HCT116 (cell line): ENCODE data around the gene GRM4. TPM values are rescaled to one million over a fixed set of nuclear protein-coding genes. Genes with fewer than 3 reads are reported as not detected.

Source experiments
- ATAC-seq: fragments of 200-7000 bp; cut with Tn5 transposase; 2 replicates; pipeline ENCODE4 v1.9.1; 2020; ENCODE audit warnings: mild to moderate bottlenecking, moderate library complexity
- BruUV-seq: library from RNA; stranded (reverse); fragments of 400-500 nt; replicated peaks from 2 replicates; lab custom pipeline; 2021; lab: Mats Ljungman, UMichigan
- CTCF ChIA-PET: fragments of 300-600 bp; sonication (Branson Sonifier 250); formaldehyde crosslinking; loops from one replicate; lab custom pipeline; 2021; ENCODE audit warnings: antibody characterized with exemption; lab: Charles Lee
- POLR2A ChIA-PET: fragments of 300-600, 350-600 bp; sonication (Branson Sonifier 250); formaldehyde crosslinking; loops from one replicate; lab custom pipeline; 2021; ENCODE audit warnings: antibody characterized with exemption; lab: Charles Lee
- RAD21 ChIA-PET, 2 experiments: fragments of 300-600 bp; sonication (Branson Sonifier 250); formaldehyde crosslinking; loops; one replicate each; lab custom pipeline; 2023; ENCODE audit warnings: low total read pairs in 2 of 2; ENCODE audit not compliant: uncharacterized antibody in 2 of 2, unreplicated experiment in 2 of 2, low non-redundant PET in 1 of 2; lab: Charles Lee
- DNase-seq: peaks from one replicate; pipeline ENCODE4 v3.0.0-alpha.2; 2010; ENCODE audit warnings: low read depth, low spot score
- H2AFZ ChIP-seq: fragments of 200-600 bp; shearing (Covaris generic), sonication (generic); 2 replicates; pipeline ENCODE4 v1.6.1; 2017; ENCODE audit warnings: low read depth, mixed run types, mixed read lengths, antibody characterized with exemption, low read length; ENCODE audit not compliant: poor library complexity, severe bottlenecking
- H3K27ac ChIP-seq: 2 replicates; pipeline ENCODE4 v1.5.1; 2012; ENCODE audit warnings: low read depth, low read length
- H3K27me3 ChIP-seq: fragments of 200-600 bp; sonication (generic); 2 replicates; pipeline ENCODE4 v1.6.1; 2016; ENCODE audit warnings: mixed run types, low read length, mixed read lengths; ENCODE audit not compliant: insufficient read depth
- H3K36me3 ChIP-seq, 2 experiments: fragments of 200-500 bp in 1 of 2; fragments of 200-600 bp in 1 of 2; sonication (Bioruptor generic) in 1 of 2; sonication (generic) in 1 of 2; 2 replicates each; pipeline versions ENCODE4 v1.5.1 to v1.6.1; 2014 to 2016; ENCODE audit warnings: low read length in 2 of 2, inconsistent platforms in 1 of 2, mixed read lengths in 1 of 2, mixed run types in 1 of 2; ENCODE audit not compliant: insufficient read depth in 2 of 2, control insufficient read depth in 1 of 2
- H3K4me1 ChIP-seq, 2 experiments: fragments of 200-600 bp in 1 of 2; sonication (generic) in 1 of 2; 2 replicates each; pipeline versions ENCODE4 v1.5.1 to v1.6.1; 2012 to 2017; ENCODE audit warnings: low read length in 2 of 2, inconsistent platforms in 1 of 2, mild to moderate bottlenecking in 1 of 2, mixed read lengths in 1 of 2, mixed run types in 1 of 2, moderate library complexity in 1 of 2; ENCODE audit not compliant: insufficient read depth in 2 of 2, control insufficient read depth in 1 of 2
- H3K4me2 ChIP-seq: fragments of 200-600 bp; sonication (generic); 2 replicates; pipeline ENCODE4 v1.6.1; 2017; ENCODE audit warnings: mixed run types, low read length, mixed read lengths
- H3K4me3 ChIP-seq, 2 experiments: fragments of 200-600 bp in 1 of 2; sonication (generic) in 1 of 2; replicated peaks in 1 of 2; 2 replicates each; pipeline ENCODE4 v1.5.1; 2011 to 2016; ENCODE audit warnings: low read length in 2 of 2, control low read depth in 1 of 2, low read depth in 1 of 2, mild to moderate bottlenecking in 1 of 2, mixed read lengths in 1 of 2, mixed run types in 1 of 2
- H3K79me2 ChIP-seq: fragments of 200-600 bp; sonication (generic); 2 replicates; pipeline ENCODE4 v1.6.1; 2017; ENCODE audit warnings: mild to moderate bottlenecking, mixed run types, low read length, moderate library complexity, mixed read lengths; ENCODE audit not compliant: insufficient read depth
- H3K9ac ChIP-seq: fragments of 200-600 bp; sonication (generic); 2 replicates; pipeline ENCODE4 v1.6.1; 2016; ENCODE audit warnings: low read length, mixed read lengths
- H3K9me2 ChIP-seq: fragments of 200-600 bp; sonication (generic), shearing (Covaris generic); 2 replicates; pipeline ENCODE4 v1.6.1; 2017; ENCODE audit warnings: mixed run types, mild to moderate bottlenecking, moderate library complexity; ENCODE audit not compliant: insufficient read depth
- H3K9me3 ChIP-seq, 2 experiments: fragments of 200-500 bp in 1 of 2; fragments of 200-600 bp in 1 of 2; sonication (Bioruptor generic) in 1 of 2; sonication (generic) in 1 of 2; 2 replicates each; pipeline ENCODE4 v1.6.1; 2014 to 2017; ENCODE audit warnings: low read length in 2 of 2, mixed read lengths in 2 of 2, inconsistent platforms in 1 of 2, low read depth in 1 of 2, mild to moderate bottlenecking in 1 of 2, mixed run types in 1 of 2, moderate library complexity in 1 of 2; ENCODE audit not compliant: control insufficient read depth in 1 of 2, insufficient read depth in 1 of 2
- H4K20me1 ChIP-seq: fragments of 200-600 bp; sonication (generic), shearing (Covaris generic); 2 replicates; pipeline ENCODE4 v1.6.1; 2017; ENCODE audit warnings: mixed run types, mild to moderate bottlenecking, moderate library complexity; ENCODE audit not compliant: insufficient read depth
- EZH2 ChIP-seq: fragments of 200-600 bp; sonication (generic); IDR thresholded peaks from 2 replicates; pipeline ENCODE4 v1.6.1; 2017; ENCODE audit warnings: antibody characterized with exemption, mixed run types
- RAD21 ChIP-seq: IDR thresholded peaks from 2 replicates; pipeline ENCODE4 v1.6.1; 2012; ENCODE audit warnings: low read depth, mild to moderate bottlenecking
- SIN3A ChIP-seq: IDR thresholded peaks from 2 replicates; pipeline ENCODE4 v1.6.1; 2012; ENCODE audit warnings: low read depth
- SRF ChIP-seq: IDR thresholded peaks from 2 replicates; pipeline ENCODE4 v1.6.1; 2012; ENCODE audit warnings: low read depth
- TCF7L2 ChIP-seq: IDR thresholded peaks from 2 replicates; pipeline ENCODE4 v1.7.0; 2011; ENCODE audit warnings: borderline replicate concordance, inconsistent platforms; ENCODE audit not compliant: insufficient read depth, insufficient read length; ENCODE audit errors: extremely low read depth
- YY1 ChIP-seq: IDR thresholded peaks from 2 replicates; pipeline ENCODE4 v1.6.1; 2011; ENCODE audit warnings: low read length, low read depth, moderate library complexity, mild to moderate bottlenecking; ENCODE audit not compliant: insufficient replicate concordance; ENCODE audit errors: extremely low read depth
- ZNF274 ChIP-seq: fragments of 200-500 bp; sonication (Bioruptor generic); IDR thresholded peaks from 2 replicates; pipeline ENCODE4 v1.6.1; 2014; ENCODE audit warnings: mild to moderate bottlenecking, low read depth, low read length, inconsistent platforms
- intact Hi-C: fragments of 100-400 bp; cut with micrococcal nuclease; formaldehyde crosslinking; loops from 2 replicates; pipeline ENCODE4 v1.10.0; 2022
- total RNA-seq: library from RNA; stranded (reverse); gene quantifications from one replicate; pipeline ENCODE4 v1.2.1, GENCODE V29; 2021; ENCODE audit not compliant: unreplicated experiment
- TF ChIP-seq, protein P1 (sequence below), 3 experiments: fragments of 200-600 bp in 1 of 3; sonication (generic) in 1 of 3; IDR thresholded peaks in 2 of 3; conservative IDR thresholded peaks in 1 of 3; 2 replicates each; pipeline ENCODE4 v1.5.1; 2012 to 2017; ENCODE audit warnings: low read depth in 2 of 3, low read length in 2 of 3, antibody characterized with exemption in 1 of 3, borderline replicate concordance in 1 of 3, control low read depth in 1 of 3, mild to moderate bottlenecking in 1 of 3, mixed read lengths in 1 of 3, mixed run types in 1 of 3, moderate library complexity in 1 of 3; ENCODE audit not compliant: insufficient read depth in 1 of 3

The GRM4 gene
- total RNA-seq, 1 experiment from 2014 or later = 2.6 TPM

GRCh38 chr6:34086558-34086957 is 59.3 kb downstream of the GRM4 start:
- Histone ChIP-seq H3K79me2 (no peaks in the 10 kb centered on the region), H3K27me3 (no peaks in the 10 kb centered on the region), H3K9ac (no peak overlapping the region), H3K36me3 (no peaks in the 10 kb centered on the region), H3K4me3 (no peak overlapping the region), H2AFZ (no peak overlapping the region), H3K4me1 (no peaks in the 10 kb centered on the region), H3K9me2 (no peaks in the 10 kb centered on the region), H3K4me2 (no peak overlapping the region), H4K20me1 (no peaks in the 10 kb centered on the region), H3K9me3 (no peaks in the 10 kb centered on the region), H3K27ac (no peak overlapping the region)
- ChIA-PET POLR2A (interaction anchor here (0.7 kb wide), 1 partner anchor 463 kb away, joined by 5 read pairs; no protein-coding TSS in a partner anchor), RAD21 (no interaction called here), CTCF (no interaction called here)
- intact Hi-C loops = no loop called here
- no peak for ATAC-seq
- BruUV-seq = no TSS peak
- TF ChIP-seq RAD21 = no peak
- TF ChIP-seq SRF = no peak
- no peak for TF ChIP-seq SIN3A
- TF ChIP-seq YY1 = no peak
- DNase-seq = no peak

DNA sequence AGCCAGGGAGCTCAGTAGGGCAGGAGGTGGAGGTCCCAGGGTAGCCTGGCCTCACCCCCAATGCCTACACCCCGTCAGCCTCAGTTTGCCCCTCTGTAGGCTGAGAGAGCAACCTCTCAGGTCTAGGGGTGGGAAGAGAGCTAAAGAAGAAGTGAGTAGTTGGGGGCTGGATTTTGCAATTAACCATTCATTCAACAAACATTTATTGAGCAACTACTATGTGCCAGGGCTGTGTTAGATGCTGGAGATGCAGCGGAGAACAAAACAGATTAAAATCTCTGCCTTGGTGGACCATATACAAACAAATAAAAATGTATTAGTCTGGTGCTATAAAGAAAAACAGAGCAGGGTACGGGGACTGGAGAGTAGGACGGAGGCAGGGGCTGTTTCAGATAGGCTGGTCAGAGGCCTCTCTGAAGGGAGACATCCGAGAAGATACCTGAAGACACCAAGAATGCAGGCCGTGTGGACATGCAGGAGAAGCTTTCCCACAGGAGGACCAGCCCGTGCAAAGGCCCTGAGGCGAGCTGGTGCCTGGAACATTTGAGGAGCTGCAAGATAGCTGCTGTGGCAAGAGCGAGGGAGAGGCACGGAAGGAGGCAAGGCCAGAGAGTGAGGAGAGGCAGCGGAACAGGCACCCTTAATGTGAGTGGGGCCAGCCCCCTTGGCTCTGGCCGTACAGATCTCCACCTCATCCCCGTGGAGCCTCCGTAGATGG is 60.3 kb downstream of the GRM4 start:
- DNase-seq (no peak), ATAC-seq (no peak)
- Histone ChIP-seq H3K9me2 (no peaks in the 10 kb centered on the region), H3K4me2 (no peak overlapping the region), H3K79me2 (no peaks in the 10 kb centered on the region), H3K9ac (no peak overlapping the region), H3K9me3 (no peaks in the 10 kb centered on the region), H3K36me3 (no peaks in the 10 kb centered on the region), H3K27me3 (no peaks in the 10 kb centered on the region), H3K27ac (no peak overlapping the region), H3K4me3 (no peak overlapping the region), H2AFZ (no peak overlapping the region), H4K20me1 (no peaks in the 10 kb centered on the region)
- ChIA-PET POLR2A (interaction anchor here (0.5 kb wide), 1 partner anchor 51 kb away, joined by 3 read pairs; no protein-coding TSS in a partner anchor), RAD21 (no interaction called here)
- intact Hi-C loops = no loop called here
- TF ChIP-seq, protein P1, sequence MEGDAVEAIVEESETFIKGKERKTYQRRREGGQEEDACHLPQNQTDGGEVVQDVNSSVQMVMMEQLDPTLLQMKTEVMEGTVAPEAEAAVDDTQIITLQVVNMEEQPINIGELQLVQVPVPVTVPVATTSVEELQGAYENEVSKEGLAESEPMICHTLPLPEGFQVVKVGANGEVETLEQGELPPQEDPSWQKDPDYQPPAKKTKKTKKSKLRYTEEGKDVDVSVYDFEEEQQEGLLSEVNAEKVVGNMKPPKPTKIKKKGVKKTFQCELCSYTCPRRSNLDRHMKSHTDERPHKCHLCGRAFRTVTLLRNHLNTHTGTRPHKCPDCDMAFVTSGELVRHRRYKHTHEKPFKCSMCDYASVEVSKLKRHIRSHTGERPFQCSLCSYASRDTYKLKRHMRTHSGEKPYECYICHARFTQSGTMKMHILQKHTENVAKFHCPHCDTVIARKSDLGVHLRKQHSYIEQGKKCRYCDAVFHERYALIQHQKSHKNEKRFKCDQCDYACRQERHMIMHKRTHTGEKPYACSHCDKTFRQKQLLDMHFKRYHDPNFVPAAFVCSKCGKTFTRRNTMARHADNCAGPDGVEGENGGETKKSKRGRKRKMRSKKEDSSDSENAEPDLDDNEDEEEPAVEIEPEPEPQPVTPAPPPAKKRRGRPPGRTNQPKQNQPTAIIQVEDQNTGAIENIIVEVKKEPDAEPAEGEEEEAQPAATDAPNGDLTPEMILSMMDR (IDR thresholded peaks at IDR 0.05 in 2 of 3, conservative IDR thresholded peaks at IDR 0.05 in 1 of 3; ENCODE audit: borderline replicate concordance in 1 of 3, insufficient read depth in 1 of 3, low read depth in 2 of 3, low read length in 2 of 3) = no peak
- no peak for TF ChIP-seq ZNF274
- no peak for TF ChIP-seq TCF7L2
- TF ChIP-seq EZH2 = no peak
- TF ChIP-seq, all 23 proteins: peak for 0
- no peaks in the 10 kb centered on the region for H3K4me1 ChIP-seq
- BruUV-seq = no TSS peak
- CTCF ChIA-PET = interaction anchor here (2.0 kb wide), 1 partner anchor 30 kb away, joined by 5 read pairs; no protein-coding TSS in a partner anchor
